ENCODE results near the gene DOCK4. TPM values are rescaled to one million over a fixed set of nuclear protein-coding genes. Genes with fewer than 3 reads are reported as not detected.
A peak's percentile ranks its signal among the peaks of the same experiment; 100 is the strongest.

Gene DOCK4
- total and polyA plus RNA-seq, 4 donors, result 7.2 to 48.9 (median 12.8) TPM

- Histone ChIP-seq H3K9me3 (ENCODE audit: control insufficient read depth in 4 of 4, low read length in 3 of 4) (no peaks in the 10 kb centered on the region), H3K27me3 (ENCODE audit: control insufficient read depth in 4 of 4, insufficient read depth in 4 of 4, low read length in 3 of 4) (no peaks in the 10 kb centered on the region), H3K36me3 (ENCODE audit: control insufficient read depth in 4 of 4, insufficient read depth in 3 of 4, low read depth in 1 of 4, low read length in 3 of 4) (no peaks in the 10 kb centered on the region), H3K27ac (ENCODE audit: low read depth in 1 of 2, low read length in 2 of 2) (no peak overlapping the region), H3K4me1 (ENCODE audit: control insufficient read depth in 4 of 4, insufficient read depth in 4 of 4, low read length in 3 of 4) (no peaks in the 10 kb centered on the region), H3K4me3 (ENCODE audit: low read depth in 1 of 3, low read length in 3 of 3) (no peak overlapping the region), H3K9ac (ENCODE audit: low read depth in 1 of 2, low read length in 2 of 2) (no peak overlapping the region)
- 98% methylated on average over 2 of the region's 2 CpGs for WGBS
- no peak for DNase-seq (ENCODE audit: low spot score)
- no peak for TF ChIP-seq MAX (IDR thresholded peaks at IDR 0.05)
Observed at GRCh38 chr7:112248598-112248997, 42.4 kb upstream of the DOCK4 start.

DNA sequence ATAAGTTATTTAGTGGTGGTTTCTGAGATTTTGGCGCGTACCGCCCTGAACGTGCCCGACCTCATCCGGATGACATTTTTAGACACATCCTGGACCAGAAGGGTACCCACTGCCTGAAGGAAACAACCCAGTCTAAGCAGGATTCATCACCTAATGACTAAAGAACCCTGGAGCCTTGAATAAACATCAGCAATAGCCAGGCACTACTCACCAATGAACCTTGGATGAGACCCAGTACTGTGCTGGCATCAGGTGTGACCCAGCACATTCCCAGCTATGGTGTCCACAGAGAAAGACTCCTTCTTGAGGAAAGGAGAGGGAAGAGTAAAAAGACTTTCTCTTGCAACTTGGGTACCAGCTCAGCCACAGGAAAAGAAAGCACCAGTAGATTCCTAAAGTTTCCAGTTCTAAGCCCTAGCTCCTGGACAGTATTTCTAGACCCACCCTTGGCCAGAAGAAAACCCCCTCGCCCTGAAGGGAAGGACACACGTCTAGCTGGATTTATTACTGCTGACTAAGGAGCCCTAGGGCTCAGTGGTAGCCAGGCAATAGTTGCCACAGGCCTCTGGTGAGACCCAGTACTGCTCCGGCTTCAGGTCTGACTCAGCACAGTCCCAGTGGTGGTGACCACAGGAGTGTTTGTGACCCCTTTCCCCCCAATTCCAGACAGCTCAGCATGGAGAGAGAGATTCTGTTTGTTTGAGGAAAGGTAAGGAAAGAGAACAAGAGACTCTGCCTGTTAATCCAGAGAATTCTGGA is 32.8 kb upstream of the DOCK4 start:
- WGBS, result 94% methylated on average over 9 of the region's 9 CpGs
- H3K4me1 ChIP-seq (ENCODE audit: control insufficient read depth in 4 of 4, insufficient read depth in 4 of 4, low read length in 3 of 4), result peaks cover 1 to 18% (median 9%) of the 10 kb centered on the region in 4 donors
- peak in 1 of 2 donors; percentile 50 for TF ChIP-seq JUND (IDR thresholded peaks at IDR 0.05)
- TF ChIP-seq HNF4G (IDR thresholded peaks at IDR 0.05), result no peak
- TF ChIP-seq FOXA1 (IDR thresholded peaks at IDR 0.05), result peak; percentile 56
- TF ChIP-seq TAF1 (conservative IDR thresholded peaks at IDR 0.05), result no peak
- TF ChIP-seq, protein P1, sequence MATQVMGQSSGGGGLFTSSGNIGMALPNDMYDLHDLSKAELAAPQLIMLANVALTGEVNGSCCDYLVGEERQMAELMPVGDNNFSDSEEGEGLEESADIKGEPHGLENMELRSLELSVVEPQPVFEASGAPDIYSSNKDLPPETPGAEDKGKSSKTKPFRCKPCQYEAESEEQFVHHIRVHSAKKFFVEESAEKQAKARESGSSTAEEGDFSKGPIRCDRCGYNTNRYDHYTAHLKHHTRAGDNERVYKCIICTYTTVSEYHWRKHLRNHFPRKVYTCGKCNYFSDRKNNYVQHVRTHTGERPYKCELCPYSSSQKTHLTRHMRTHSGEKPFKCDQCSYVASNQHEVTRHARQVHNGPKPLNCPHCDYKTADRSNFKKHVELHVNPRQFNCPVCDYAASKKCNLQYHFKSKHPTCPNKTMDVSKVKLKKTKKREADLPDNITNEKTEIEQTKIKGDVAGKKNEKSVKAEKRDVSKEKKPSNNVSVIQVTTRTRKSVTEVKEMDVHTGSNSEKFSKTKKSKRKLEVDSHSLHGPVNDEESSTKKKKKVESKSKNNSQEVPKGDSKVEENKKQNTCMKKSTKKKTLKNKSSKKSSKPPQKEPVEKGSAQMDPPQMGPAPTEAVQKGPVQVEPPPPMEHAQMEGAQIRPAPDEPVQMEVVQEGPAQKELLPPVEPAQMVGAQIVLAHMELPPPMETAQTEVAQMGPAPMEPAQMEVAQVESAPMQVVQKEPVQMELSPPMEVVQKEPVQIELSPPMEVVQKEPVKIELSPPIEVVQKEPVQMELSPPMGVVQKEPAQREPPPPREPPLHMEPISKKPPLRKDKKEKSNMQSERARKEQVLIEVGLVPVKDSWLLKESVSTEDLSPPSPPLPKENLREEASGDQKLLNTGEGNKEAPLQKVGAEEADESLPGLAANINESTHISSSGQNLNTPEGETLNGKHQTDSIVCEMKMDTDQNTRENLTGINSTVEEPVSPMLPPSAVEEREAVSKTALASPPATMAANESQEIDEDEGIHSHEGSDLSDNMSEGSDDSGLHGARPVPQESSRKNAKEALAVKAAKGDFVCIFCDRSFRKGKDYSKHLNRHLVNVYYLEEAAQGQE (IDR thresholded peaks at IDR 0.05), result peak; percentile 17
- TF ChIP-seq, protein P2, sequence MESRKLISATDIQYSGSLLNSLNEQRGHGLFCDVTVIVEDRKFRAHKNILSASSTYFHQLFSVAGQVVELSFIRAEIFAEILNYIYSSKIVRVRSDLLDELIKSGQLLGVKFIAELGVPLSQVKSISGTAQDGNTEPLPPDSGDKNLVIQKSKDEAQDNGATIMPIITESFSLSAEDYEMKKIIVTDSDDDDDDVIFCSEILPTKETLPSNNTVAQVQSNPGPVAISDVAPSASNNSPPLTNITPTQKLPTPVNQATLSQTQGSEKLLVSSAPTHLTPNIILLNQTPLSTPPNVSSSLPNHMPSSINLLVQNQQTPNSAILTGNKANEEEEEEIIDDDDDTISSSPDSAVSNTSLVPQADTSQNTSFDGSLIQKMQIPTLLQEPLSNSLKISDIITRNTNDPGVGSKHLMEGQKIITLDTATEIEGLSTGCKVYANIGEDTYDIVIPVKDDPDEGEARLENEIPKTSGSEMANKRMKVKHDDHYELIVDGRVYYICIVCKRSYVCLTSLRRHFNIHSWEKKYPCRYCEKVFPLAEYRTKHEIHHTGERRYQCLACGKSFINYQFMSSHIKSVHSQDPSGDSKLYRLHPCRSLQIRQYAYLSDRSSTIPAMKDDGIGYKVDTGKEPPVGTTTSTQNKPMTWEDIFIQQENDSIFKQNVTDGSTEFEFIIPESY (IDR thresholded peaks at IDR 0.05), result peak; percentile 13
- TF ChIP-seq EGR1 (IDR thresholded peaks at IDR 0.05; ENCODE audit: low read depth in 2 of 2), result no peak
- no peak for TF ChIP-seq ATF3 (IDR thresholded peaks at IDR 0.05)
- TF ChIP-seq RAD21 (IDR thresholded peaks at IDR 0.05), result peak in 1 of 2 donors; percentile 13
- TF ChIP-seq FOXA2 (IDR thresholded peaks at IDR 0.05), result peak; percentile 85
- TF ChIP-seq RXRA (IDR thresholded peaks at IDR 0.05), result peak; percentile 34 to 68
- peak; percentile 21 for TF ChIP-seq YY1 (IDR thresholded peaks at IDR 0.05)
- TF ChIP-seq HNF4A (conservative IDR thresholded peaks at IDR 0.05), result peak; percentile 62 to 69
- no peak for TF ChIP-seq MAX (IDR thresholded peaks at IDR 0.05)
- TF ChIP-seq CTCF (IDR thresholded peaks at IDR 0.05; ENCODE audit: low read depth, low read length, missing input control), result no peak
- no peak overlapping the region for H3K4me3 ChIP-seq (ENCODE audit: low read depth in 1 of 3, low read length in 3 of 3)
- H3K9ac ChIP-seq (ENCODE audit: low read depth in 1 of 2, low read length in 2 of 2), result no peak overlapping the region
- H3K36me3 ChIP-seq (ENCODE audit: control insufficient read depth in 4 of 4, insufficient read depth in 3 of 4, low read depth in 1 of 4, low read length in 3 of 4), result no peaks in the 10 kb centered on the region
- no peak for DNase-seq (ENCODE audit: low spot score)
- H3K9me3 ChIP-seq (ENCODE audit: control insufficient read depth in 4 of 4, low read length in 3 of 4), result no peaks in the 10 kb centered on the region
- H3K27ac ChIP-seq (ENCODE audit: low read depth in 1 of 2, low read length in 2 of 2), result no peak overlapping the region
- no peaks in the 10 kb centered on the region for H3K27me3 ChIP-seq (ENCODE audit: control insufficient read depth in 4 of 4, insufficient read depth in 4 of 4, low read length in 3 of 4)

Data from liver (tissue), 9 donors.